Stimulated activated CD8-positive, alpha-beta memory T cell treated with anti-CD3 and anti-CD28 coated beads, Interleukin-12 subunit alpha, Interleukin-12 subunit beta, amount 100 ng/mL, for 4 hours (primary cell): Measurements from ENCODE around the gene MAST4.
"Not testable (repeated sequence)": the region's sequence is repeated elsewhere in the genome, so short reads cannot be mapped to it uniquely, and the experiment has no call there.

ENCODE experiments used
- DNase-seq: peaks from one replicate; pipeline ENCODE4 v3.0.0-alpha.2; 2020; ENCODE audit warnings: low read depth

MAST4 gene

GRCh38 chr5:66810848-66811261 is 214.7 kb downstream of the MAST4 start:
- no peak for DNase-seq

DNA sequence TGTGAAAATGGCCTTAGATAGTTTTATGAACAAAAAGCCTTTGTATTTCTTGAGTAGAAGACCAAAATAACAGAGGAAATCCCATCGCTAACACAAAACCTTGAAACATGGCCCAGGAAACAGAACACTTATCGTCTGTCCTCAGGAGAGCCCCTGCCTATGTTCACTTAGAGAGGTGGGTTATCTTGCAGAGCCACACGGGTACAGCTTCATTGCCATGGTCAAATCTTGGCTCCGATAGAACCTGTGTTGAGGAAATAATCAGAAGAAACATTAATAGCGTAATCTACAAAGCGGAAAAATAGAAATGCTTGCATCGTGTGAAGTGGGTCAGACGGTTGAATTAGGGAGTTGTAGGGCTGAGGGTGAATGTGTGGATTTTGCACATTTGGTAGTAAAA is 216.1 kb downstream of the MAST4 start:
- DNase-seq: no peak

DNA sequence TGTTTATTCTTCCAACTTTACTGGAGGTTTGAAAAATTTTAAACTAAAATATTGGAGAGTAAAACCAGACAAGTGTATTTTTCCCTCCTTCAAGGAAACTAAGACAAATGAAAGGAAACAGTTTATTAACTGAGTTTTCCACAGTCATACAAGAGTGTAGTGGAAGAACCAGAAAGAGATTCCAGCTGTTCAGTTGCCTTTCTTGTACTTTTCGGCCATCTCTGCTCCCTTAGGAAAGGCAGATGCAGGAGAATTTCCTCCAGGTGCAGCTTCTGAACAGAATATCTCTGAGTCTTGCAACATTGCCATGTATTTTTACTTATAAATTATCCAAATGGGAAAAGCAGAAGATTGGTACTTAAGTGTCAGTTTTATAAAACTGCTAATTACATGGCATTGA is 217.1 kb downstream of the MAST4 start:
- no peak for DNase-seq

GRCh38 chr5:66814146-66814991 is 218.2 kb downstream of the MAST4 start:
- no peak for DNase-seq

GRCh38 chr5:66818304-66818934 is 222.2 kb downstream of the MAST4 start:
- DNase-seq: no peak

DNA sequence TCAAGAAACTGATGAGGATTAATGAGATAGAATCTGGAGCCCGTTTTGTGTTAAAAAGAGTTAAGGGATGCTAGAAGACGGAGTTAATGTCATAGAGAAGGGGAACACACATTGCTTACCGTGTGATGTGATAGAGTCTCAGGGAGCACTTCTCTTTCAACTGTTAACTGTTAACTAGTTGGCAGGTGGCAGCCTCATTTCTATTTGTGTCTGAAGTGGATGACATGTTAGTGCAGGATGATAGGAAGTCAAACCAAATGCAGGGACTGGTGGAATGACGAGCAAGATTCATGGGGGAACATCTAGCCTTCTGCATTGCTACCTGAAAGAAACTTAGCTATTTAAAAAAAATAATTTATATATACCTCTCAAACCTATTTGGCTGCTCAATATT is 222.7 kb downstream of the MAST4 start:
- no peak for DNase-seq

DNA sequence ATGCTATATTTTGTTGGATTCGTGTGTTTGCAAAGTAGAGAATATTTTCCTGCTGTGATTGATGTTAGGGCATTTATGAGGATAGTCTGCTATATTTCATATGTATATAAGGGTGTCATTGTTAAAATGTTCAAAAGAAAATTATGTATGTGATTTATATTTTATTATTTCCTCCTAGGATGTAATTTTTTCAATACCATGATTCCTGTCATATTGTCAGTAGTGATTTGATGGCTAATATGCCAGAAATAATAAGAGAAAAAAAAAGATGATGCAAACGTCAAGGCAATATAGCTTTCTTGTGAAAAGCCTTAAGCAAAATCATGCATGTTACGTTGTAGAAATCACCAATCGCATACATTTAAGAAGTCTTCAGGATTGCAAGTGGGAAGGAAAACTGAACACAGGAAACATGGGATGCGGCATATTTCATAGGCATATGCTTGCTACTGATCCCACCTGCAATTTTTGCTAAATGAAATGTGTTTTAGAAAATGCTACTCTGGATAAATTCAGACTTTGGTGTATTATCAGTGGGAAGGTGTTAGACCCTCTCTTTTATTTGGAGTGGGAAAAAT is 224.5 kb downstream of the MAST4 start:
- DNase-seq: no peak

DNA sequence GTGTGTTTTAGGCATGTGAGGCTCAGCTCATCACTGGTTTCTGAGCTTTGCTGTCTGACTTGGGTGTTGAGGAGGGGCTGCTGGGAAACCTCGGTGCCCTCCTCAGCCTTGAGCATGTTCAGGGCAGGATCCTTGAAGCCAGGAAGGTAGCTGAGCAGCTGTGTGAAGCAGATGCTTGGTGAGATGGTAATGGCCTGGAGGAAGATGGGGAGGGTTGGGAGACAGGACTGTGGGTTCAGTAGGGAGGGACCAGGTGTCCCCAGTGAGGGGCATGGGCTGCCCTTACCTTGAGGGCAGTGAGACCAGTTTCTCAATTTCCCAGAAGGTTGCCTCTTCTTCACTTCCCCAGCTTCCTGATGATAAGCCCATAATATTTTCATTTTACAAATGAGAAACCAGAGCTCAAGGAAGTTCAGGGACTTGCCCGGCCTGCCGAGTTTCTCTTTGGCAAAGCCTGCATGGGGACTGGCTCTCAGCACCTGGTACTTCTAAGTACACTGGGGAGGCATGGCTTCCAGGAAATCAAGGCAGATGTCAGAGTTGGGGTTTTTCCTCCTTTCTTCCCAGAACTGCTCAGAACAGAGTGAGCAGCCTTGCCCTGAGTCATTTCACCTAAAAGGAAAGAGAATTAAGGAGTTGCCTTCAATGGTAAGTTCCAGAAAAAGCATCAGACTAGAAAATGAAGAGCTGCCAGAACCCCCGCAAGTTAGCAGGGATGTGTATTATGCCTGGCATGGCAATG is 225.7 kb downstream of the MAST4 start:
- no peak for DNase-seq

GRCh38 chr5:66822906-66823305 is 226.7 kb downstream of the MAST4 start:
- DNase-seq: not testable (repeated sequence)

DNA sequence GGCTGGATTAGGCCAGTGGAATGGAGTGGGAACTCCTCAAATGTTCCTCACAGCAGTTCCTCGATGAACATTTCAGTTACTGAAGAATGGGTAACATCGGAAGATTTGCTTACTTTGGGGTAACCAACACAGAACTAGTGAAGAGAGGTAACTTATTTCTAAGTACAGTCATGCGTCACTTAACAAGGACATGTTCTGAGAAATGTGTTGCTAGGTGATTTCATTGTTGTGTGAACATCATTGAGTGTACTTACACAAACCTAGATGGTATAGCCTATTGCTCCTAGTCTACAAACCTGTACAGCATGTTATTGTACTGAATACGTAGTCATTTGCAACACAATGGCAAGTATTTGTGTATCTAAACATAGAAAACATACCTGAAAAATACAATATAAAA is 228.3 kb downstream of the MAST4 start:
- DNase-seq: no peak

DNA sequence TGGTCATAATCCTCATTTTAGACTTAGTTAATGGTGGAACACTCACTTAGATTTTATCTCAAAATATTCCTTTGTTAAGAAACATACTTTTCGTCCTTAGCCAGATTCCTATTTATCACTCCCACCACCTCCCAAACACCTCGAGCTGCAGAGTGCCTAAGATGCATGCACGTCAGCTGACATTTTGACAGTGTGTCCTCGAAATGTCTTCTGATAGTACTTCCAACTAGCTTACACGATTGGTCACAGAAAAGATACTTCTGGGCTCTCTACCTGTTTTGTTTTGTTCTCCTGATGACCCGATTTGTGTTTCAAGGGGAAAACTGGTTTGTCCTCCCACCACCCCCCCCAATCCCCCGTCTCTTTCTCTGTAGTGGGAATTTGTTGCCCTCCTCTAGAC is 230.1 kb downstream of the MAST4 start:
- DNase-seq: no peak

DNA sequence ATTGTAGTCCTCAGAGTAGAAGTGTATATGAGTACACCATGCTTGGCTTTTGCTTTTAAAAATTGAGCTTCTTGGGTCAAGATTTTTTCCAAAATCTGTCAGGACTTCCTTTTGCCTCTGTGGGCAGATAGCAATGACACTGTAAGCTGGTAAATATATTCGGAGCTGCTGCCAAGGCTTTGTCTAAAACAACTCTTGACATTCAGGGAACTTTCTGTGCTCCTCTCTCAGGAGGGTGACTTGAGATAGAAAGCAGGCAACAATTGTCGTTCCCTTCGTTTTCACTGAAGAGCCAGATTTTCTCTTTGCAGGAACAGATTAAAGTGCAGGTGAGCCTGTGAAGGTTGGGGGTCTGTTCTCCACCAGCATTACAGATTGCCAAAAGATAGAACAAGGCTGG is 230.5 kb downstream of the MAST4 start:
- DNase-seq: no peak

DNA sequence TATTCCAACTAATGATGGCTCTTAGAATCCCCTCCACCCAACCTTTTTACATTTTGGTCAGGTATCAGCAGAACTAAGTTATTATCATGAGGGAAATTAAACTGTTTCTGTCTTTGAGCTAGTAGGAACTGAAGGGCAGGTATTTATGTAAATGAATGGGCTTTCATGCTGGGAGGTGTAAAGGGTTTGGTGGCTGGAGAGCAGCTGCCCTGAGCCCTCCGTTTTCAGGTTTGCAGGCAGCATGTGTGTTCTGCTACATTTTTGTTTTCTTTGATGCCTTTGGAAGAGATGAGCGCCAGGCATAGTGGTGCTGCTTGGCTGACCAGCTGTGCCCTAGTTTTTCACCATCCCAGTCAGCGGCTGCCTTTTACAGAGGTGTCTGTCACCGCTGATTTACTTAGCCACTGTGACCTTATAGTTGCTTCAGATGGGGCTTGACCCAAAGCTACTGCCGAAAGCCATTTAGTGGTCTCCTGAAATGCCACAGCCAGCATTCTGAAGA is 231.9 kb downstream of the MAST4 start:
- DNase-seq: no peak

- DNase-seq: no peak
Measured at GRCh38 chr5:66828548-66829357, 232.6 kb downstream of the MAST4 start.

GRCh38 chr5:66829358-66829674 is 233.1 kb downstream of the MAST4 start:
- DNase-seq: no peak

- DNase-seq: no peak
Measured at GRCh38 chr5:66829826-66830225, 233.6 kb downstream of the MAST4 start.

GRCh38 chr5:66830636-66831035 is 234.4 kb downstream of the MAST4 start:
- no peak for DNase-seq

- DNase-seq: no peak
Measured at GRCh38 chr5:66839636-66840185, 243.5 kb downstream of the MAST4 start.

DNA sequence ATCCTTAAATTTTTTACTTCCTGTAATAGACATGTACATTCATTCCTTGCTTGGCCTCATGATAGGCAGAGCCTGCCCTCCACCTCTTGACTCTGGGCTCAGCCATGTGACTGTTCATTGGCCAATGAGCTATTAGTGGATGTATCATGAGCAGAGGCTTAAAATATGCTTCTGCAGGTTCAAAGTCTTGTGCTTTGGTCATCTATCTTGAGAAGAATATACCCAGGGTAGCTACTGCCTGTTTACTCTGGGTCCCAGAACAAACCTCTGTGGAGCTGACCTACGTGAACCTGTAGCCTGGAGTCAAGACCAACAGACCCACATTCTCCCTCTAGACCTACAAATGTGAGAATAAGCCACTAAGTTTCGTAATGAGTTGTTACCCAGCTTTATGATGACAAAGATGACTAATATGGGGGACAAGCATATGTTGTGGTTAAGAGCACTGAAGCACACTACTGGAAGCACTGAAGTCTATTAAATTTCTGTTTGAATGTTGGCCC is 244.4 kb downstream of the MAST4 start:
- DNase-seq: no peak

DNA sequence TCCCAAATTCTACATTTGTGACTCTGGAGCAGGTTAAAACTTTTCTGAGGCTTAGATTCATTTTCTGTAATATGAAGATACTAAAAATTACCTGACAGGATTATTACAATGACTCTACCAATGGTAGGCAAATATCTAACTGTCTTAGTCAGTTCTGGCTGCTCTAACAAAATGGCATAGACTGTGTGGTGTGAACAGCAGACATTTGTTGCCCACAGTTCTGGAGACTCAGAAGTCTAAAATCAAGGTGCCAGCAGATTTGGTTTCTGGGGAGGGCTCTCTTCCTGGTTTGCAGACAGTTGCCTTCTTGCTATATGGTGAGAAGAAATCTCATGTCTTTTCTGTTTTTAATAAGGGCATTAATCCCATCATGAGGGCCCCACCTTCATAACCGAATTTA is 245.1 kb downstream of the MAST4 start:
- DNase-seq: no peak

DNA sequence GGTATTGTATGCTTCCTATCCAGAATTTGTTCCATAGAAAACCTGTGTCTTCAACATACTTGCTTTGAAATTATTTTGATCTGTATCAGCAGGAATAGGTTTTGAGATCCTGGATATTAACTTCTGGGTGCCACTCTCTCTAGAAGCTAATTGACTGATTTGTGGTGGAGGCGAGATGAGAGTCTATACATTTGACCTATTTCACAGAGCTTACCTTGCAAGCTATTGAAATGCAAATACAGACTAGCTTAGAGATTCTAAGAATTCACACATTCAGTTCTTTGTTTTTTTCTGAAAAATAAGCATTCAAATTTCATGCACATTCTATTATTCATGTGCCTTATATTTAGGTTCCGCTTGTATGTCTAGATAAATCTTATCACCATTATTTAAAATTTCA is 246.3 kb downstream of the MAST4 start:
- no peak for DNase-seq
